GM18519 (cell line): ENCODE results near the gene ELAVL1.

ENCODE experiments used
- ATAC-seq: cut with Tn5 transposase; IDR thresholded peaks from one replicate; pipeline ENCODE4 v1.9.1; 2021; ENCODE audit warnings: mild to moderate bottlenecking, moderate library complexity; ENCODE audit not compliant: unreplicated experiment, low FRiP score

Gene ELAVL1

GRCh38 chr19:7987114-7987768 lies 18.2 kb downstream of the ELAVL1 start:
- no peak for ATAC-seq

GRCh38 chr19:7986321-7987113 lies 18.9 kb downstream of the ELAVL1 start:
- ATAC-seq, result no peak

GRCh38 chr19:7985481-7985911 lies 19.9 kb downstream of the ELAVL1 start:
- no peak for ATAC-seq

- no peak for ATAC-seq
Measured at GRCh38 chr19:7983995-7984837, 21.2 kb downstream of the ELAVL1 start.

- ATAC-seq, result no peak
Measured at GRCh38 chr19:7983286-7983950, 22.0 kb downstream of the ELAVL1 start.

- no peak for ATAC-seq
Measured at GRCh38 chr19:7982651-7983099, 22.8 kb downstream of the ELAVL1 start.

- ATAC-seq, result no peak
Measured at GRCh38 chr19:7982103-7982502, 23.3 kb downstream of the ELAVL1 start.

- ATAC-seq, result no peak
Measured at GRCh38 chr19:7981661-7982060, 23.8 kb downstream of the ELAVL1 start.

- no peak for ATAC-seq
Measured at GRCh38 chr19:7981199-7981598, 24.2 kb downstream of the ELAVL1 start.

- no peak for ATAC-seq
Measured at GRCh38 chr19:7980635-7981121, 24.8 kb downstream of the ELAVL1 start.

GRCh38 chr19:7980168-7980567 lies 25.3 kb downstream of the ELAVL1 start:
- no peak for ATAC-seq

GRCh38 chr19:7979559-7979958 lies 25.9 kb downstream of the ELAVL1 start:
- ATAC-seq, result no peak

GRCh38 chr19:7979011-7979410 lies 26.4 kb downstream of the ELAVL1 start:
- ATAC-seq, result no peak

- ATAC-seq, result no peak
Measured at GRCh38 chr19:7978179-7978825, 27.1 kb downstream of the ELAVL1 start.

GRCh38 chr19:7977723-7978040 lies 27.8 kb downstream of the ELAVL1 start:
- ATAC-seq, result no peak

GRCh38 chr19:7977021-7977722 lies 28.3 kb downstream of the ELAVL1 start:
- ATAC-seq, result no peak

GRCh38 chr19:7976461-7976860 lies 29.0 kb downstream of the ELAVL1 start:
- ATAC-seq, result no peak

- ATAC-seq, result no peak
Measured at GRCh38 chr19:7975037-7975436, 30.4 kb downstream of the ELAVL1 start.

GRCh38 chr19:7973883-7974282 lies 31.6 kb downstream of the ELAVL1 start:
- ATAC-seq, result no peak
